ENCODE data around the gene LDLR.

GRCh38 chr19:11094520-11094894 is 5.2 kb downstream of the LDLR start:
- TF ChIP-seq POLR2A (IDR thresholded peaks at IDR 0.05) (no peak), CTCF (IDR thresholded peaks at IDR 0.05) (no peak)
